K562 treated with DMSO at 1 percent for 24 hours (cell line): Measurements from ENCODE around the gene EFNA1. TPM values are rescaled to one million over a fixed set of nuclear protein-coding genes. Genes with fewer than 3 reads are reported as not detected.

Experiments
- total RNA-seq: library from RNA; unstranded; fragments of 300-600 nt; gene quantifications from 2 replicates; pipeline ENCODE4 v1.2.3, GENCODE V29; 2022; ENCODE audit warnings: low read depth; ENCODE audit not compliant: insufficient read depth

The EFNA1 gene
- total RNA-seq: 4.9 and 5.8 TPM in 2 replicates

DNA sequence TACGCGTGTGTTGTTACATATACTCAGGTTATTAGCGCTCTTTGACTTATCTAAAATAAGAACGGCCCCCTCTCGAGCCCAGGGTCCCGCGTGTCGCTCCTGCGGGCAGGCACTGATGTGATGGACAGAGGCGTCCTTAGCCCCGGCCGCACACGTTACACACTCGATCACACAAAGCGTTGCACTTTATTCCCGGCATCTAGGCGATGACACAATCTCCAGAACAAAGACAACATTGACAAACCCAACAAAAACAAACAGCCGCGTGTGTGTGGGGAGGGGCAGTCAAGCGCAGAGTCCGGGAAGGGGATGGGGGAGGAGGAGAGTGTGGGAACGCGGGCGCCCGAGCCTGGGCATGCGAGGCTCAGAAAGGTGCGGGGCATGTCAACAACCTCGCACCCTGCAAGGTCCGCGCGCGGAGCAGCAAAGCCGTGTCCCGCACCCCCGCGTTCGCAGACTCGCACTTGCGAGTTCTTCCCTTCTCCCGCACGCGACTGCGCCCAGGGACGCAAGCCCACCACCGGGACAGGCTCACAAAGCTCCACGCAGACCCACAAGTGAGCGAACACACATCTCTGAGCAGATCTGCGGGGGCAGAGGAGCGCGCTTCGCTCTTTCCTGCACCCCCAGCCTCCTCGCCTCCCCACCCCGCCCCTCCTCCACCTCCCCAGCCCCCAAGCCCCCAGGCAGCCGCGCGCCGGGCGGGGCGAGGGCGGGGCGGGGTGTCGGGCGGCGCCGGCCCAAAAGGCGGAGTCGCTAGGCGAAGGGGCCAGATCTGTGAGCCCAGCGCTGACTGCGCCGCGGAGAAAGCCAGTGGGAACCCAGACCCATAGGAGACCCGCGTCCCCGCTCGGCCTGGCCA is at the start of gene EFNA1:
Gene EFNA1 (plus strand): TSS at position 772 of the 862 bp plus-strand sequence. CDS start 102 bp downstream, outside the sequence.

GRCh38 chr1:155078469-155079209 is 49.0 kb upstream of the EFNA1 start, which contains the start of gene EFNA3:
EFNA3 (plus strand) TSS chr1:155078837; CDS start chr1:155078942, 105 bp downstream.

DNA sequence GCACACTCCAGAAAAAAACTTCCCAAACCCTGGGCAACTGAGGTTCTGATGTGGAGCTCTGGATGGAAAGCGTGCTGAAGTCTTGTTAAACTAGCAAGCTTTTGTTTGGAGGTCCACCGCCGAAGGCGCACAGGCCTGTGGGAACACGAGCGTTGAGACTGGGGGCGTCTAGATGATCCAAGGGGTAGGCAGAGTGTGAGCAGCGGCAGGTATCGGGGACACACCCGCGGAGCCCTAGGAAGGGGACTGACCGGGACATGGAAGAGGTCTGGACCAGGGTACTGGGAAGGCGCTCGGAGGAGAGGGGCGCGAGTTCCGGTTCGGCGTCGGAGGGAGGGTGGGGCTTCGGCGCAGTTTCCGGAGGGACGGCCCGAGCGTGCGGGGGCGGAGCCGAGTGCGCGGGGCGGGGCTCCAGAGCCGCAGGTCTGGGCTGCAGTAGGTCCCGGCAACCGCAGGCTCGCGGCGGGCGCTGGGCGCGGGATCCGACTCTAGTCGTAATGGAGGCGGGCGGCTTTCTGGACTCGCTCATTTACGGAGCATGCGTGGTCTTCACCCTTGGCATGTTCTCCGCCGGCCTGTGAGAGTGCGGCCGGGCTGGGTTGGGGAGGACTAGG is 7.8 kb downstream of the EFNA1 start, which contains the start of gene SLC50A1:
Gene SLC50A1 (plus strand): TSS at position 438 of the 614 bp plus-strand sequence. CDS start 60 bp downstream, at position 498.

DNA sequence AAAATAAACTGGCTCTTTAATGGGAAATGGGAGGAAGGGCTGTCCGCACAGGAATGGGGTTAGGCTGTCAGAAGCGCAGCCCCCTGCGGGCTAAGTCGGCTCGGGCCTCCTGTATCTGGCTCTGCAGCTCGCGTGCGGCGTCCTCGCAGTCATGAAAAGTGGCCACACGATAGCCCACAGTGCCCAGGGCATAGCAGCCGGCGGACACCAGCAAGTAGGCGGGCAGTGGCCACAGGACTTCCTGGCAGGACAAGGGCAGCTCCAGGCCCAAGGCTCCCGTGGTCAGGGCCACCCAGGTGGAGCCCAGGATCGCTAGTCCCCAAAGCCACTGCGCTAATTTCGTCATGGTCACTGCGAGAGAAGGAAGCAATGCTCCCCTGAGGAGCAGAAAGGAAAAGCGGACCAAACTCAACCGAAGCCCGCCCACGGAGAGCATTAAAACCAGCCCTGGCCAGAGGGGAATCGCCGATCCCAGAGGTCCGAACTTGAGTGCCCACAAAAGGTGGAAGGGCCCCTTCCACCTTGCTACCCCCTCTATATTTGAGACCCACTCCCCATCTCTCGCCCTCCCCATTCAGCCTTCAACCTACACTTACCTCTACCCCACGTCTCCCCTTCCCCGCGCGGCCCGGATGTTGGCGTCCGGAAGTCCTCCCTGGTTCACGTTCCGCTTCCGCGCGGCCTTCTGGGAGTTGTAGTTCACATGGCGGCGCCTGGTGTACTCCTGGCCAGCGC is 12.4 kb downstream of the EFNA1 start, which contains the start of gene DPM3:
Gene DPM3 (minus strand): TSS at position 637 of the 735 bp plus-strand sequence. CDS start 291 bp downstream, at position 346.

GRCh38 chr1:155172732-155173477 is 45.2 kb downstream of the EFNA1 start, which contains the start of gene KRTCAP2:
KRTCAP2 (minus strand) TSS chr1:155173304; CDS start chr1:155173224, 80 bp downstream.

DNA sequence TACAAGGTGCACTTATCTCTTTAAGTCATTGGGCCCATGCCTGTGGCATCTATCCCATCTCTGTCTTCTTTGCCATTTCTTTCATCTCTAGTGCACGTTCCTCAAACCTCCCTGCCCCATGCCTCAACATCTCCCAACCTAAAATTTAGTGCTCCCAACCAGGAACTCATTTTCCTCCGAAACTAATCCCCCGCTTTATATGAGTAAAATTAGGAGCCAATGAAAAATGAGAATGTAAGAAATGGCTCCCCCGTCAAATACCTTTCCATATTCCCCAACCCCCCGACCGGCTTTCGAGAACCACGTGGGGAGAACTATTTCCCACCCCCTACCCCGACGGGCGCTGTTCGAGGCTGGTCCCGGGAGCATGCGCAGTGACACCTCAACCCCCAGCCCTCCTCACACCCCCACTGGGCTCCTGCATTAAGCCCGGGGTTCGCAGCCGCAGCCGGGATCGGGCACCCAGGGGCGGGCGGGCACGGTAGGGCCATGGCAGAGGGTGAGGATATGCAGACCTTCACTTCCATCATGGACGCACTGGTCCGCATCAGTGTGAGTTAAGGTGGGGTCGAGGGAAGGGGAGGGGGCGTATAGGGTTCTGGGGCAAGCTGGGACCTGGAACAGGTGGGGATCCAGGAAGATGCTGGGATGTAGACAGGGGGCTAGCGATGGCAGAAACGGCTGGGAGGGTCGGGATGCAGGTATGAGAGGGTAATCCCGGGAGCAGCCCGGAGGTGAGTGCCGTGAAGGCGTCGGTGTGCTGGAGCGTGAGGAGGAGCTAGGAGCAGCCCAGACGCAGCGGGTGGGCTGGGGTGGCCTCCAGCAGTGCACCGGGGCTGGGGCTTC is 46.0 kb downstream of the EFNA1 start, which contains the start of gene TRIM46:
Gene TRIM46 (plus strand): TSS at position 372 of the 846 bp plus-strand sequence. CDS start 118 bp downstream, at position 490.

Other genes starting within 250 kb of the EFNA1 start
- gene PMVK, start 191.2 kb upstream of the EFNA1 start, total RNA-seq: 22.5 and 25.3 TPM in 2 replicates
- 22.6 and 23.0 TPM in 2 replicates for gene PBXIP1, start 171.8 kb upstream of the EFNA1 start, total RNA-seq
- 49.1 and 50.8 TPM in 2 replicates for gene PYGO2, start 166.1 kb upstream of the EFNA1 start, total RNA-seq
- 53.7 and 61.2 TPM in 2 replicates for gene SHC1, start 157.1 kb upstream of the EFNA1 start, total RNA-seq
- 334 and 346 TPM in 2 replicates for gene CKS1B, start 153.2 kb upstream of the EFNA1 start, total RNA-seq
- gene FLAD1, start 144.5 kb upstream of the EFNA1 start, total RNA-seq: 45.3 and 54.6 TPM in 2 replicates
- gene LENEP, start 134.3 kb upstream of the EFNA1 start, total RNA-seq: not detected in 2 replicates
- 41.9 and 50.3 TPM in 2 replicates for gene ZBTB7B, start 125.1 kb upstream of the EFNA1 start, total RNA-seq
- gene DCST2, start 94.1 kb upstream of the EFNA1 start, total RNA-seq: 0.68 and 2.1 TPM in 2 replicates
- not detected in 2 replicates for gene DCST1, start 94.1 kb upstream of the EFNA1 start, total RNA-seq
- 60.0 and 63.6 TPM in 2 replicates for gene ADAM15, start 76.6 kb upstream of the EFNA1 start, total RNA-seq
- gene EFNA4, start 64.1 kb upstream of the EFNA1 start, total RNA-seq: 16.7 and 17.6 TPM in 2 replicates
- gene EFNA3, start 49.0 kb upstream of the EFNA1 start, total RNA-seq: 5.8 and 5.9 TPM in 2 replicates
- 107 and 111 TPM in 2 replicates for gene SLC50A1, start 8.0 kb downstream of the EFNA1 start, total RNA-seq
- gene DPM3, start 12.7 kb downstream of the EFNA1 start, total RNA-seq: 97.5 and 132 TPM in 2 replicates
- 319 and 328 TPM in 2 replicates for gene KRTCAP2, start 45.4 kb downstream of the EFNA1 start, total RNA-seq
- gene TRIM46, start 46.0 kb downstream of the EFNA1 start, total RNA-seq: not detected in 2 replicates
- gene THBS3, start 80.0 kb downstream of the EFNA1 start, total RNA-seq: 4.2 and 4.4 TPM in 2 replicates
- 72.4 and 82.0 TPM in 2 replicates for gene MTX1, start 80.8 kb downstream of the EFNA1 start, total RNA-seq
- gene ENTREP3, start 127.6 kb downstream of the EFNA1 start, total RNA-seq: 38.1 and 40.6 TPM in 2 replicates
- 123 and 125 TPM in 2 replicates for gene SCAMP3, start 134.5 kb downstream of the EFNA1 start, total RNA-seq
- 33.3 and 42.5 TPM in 2 replicates for gene CLK2, start 145.6 kb downstream of the EFNA1 start, total RNA-seq
- gene HCN3, start 149.6 kb downstream of the EFNA1 start, total RNA-seq: 5.9 and 6.2 TPM in 2 replicates
- 18.6 and 20.2 TPM in 2 replicates for gene PKLR, start 173.6 kb downstream of the EFNA1 start, total RNA-seq
- gene FDPS, start 181.0 kb downstream of the EFNA1 start, total RNA-seq: 215 TPM in 2 replicates
- gene RUSC1, start 193.0 kb downstream of the EFNA1 start, total RNA-seq: 75.1 and 77.0 TPM in 2 replicates